Hepatocyte (in vitro differentiated cells): ENCODE measurements around the gene RAPGEF4. TPM values are rescaled to one million over a fixed set of nuclear protein-coding genes. Genes with fewer than 3 reads are reported as not detected.

Source experiments
- DNase-seq: peaks from one replicate; pipeline ENCODE4 v3.0.0-alpha.2; 2016; ENCODE audit warnings: low spot score
- H2AFZ ChIP-seq: fragments of 200-600 bp; sonication (generic); 2 replicates; pipeline ENCODE4 v1.6.0; 2016; ENCODE audit warnings: antibody characterized with exemption, mild to moderate bottlenecking
- H3K27ac ChIP-seq: fragments of 200-600 bp; sonication (generic); 2 replicates; pipeline ENCODE4 v1.5.1; 2016; ENCODE audit warnings: mild to moderate bottlenecking
- H3K27me3 ChIP-seq: fragments of 200-600 bp; sonication (generic); 2 replicates; pipeline ENCODE4 v1.6.1; 2016
- H3K36me3 ChIP-seq: fragments of 200-600 bp; sonication (generic); replicated peaks from 2 replicates; pipeline ENCODE4 v1.5.1; 2016; ENCODE audit warnings: low read depth; ENCODE audit not compliant: insufficient read depth
- H3K4me1 ChIP-seq: fragments of 200-600 bp; sonication (generic); 2 replicates; pipeline ENCODE4 v1.5.1; 2016; ENCODE audit warnings: mild to moderate bottlenecking, moderate library complexity; ENCODE audit not compliant: insufficient read depth
- H3K4me2 ChIP-seq: fragments of 200-600 bp; sonication (generic); 2 replicates; pipeline ENCODE4 v1.6.0; 2016
- H3K4me3 ChIP-seq: fragments of 200-600 bp; sonication (generic); 2 replicates; pipeline ENCODE4 v1.5.1; 2016; ENCODE audit warnings: mild to moderate bottlenecking
- H3K79me2 ChIP-seq: fragments of 200-600 bp; sonication (generic); 2 replicates; pipeline ENCODE4 v1.6.0; 2017; ENCODE audit warnings: mild to moderate bottlenecking
- H3K9me2 ChIP-seq: fragments of 200-600 bp; sonication (generic); replicated peaks from 2 replicates; pipeline ENCODE4 v1.6.0; 2017; ENCODE audit warnings: mild to moderate bottlenecking; ENCODE audit not compliant: insufficient read depth
- H3K9me3 ChIP-seq: fragments of 200-600 bp; sonication (generic); 2 replicates; pipeline ENCODE4 v1.5.1; 2016; ENCODE audit warnings: low read depth, mild to moderate bottlenecking
- H4K20me1 ChIP-seq: fragments of 200-600 bp; sonication (generic); 2 replicates; pipeline ENCODE4 v1.6.0; 2016; ENCODE audit warnings: mild to moderate bottlenecking; ENCODE audit not compliant: insufficient read depth, poor library complexity, severe bottlenecking
- CTCF ChIP-seq: fragments of 200-600 bp; sonication (generic); IDR thresholded peaks from 2 replicates; pipeline ENCODE4 v1.5.1; 2016; ENCODE audit warnings: antibody characterized with exemption, mild to moderate bottlenecking; ENCODE audit not compliant: poor library complexity
- EZH2 ChIP-seq: fragments of 200-600 bp; sonication (generic); IDR thresholded peaks from 2 replicates; pipeline ENCODE4 v1.6.1; 2016; ENCODE audit warnings: antibody characterized with exemption, mild to moderate bottlenecking, borderline replicate concordance
- EZH2phosphoT487 ChIP-seq: fragments of 200-600 bp; sonication (generic); IDR thresholded peaks from one replicate; pipeline ENCODE4 v1.6.1; 2018; ENCODE audit warnings: antibody characterized with exemption, mild to moderate bottlenecking, low read depth, moderate library complexity; ENCODE audit not compliant: unreplicated experiment, severe bottlenecking
- WGBS: methylation state at CpG from one replicate; pipeline ENCODE4 v1.1.6; 2016; ENCODE audit warnings: low lambda C conversion rate; ENCODE audit errors: missing lambda C conversion rate; 5-methylcytosine and 5-hydroxymethylcytosine counted together
- polyA plus RNA-seq: library from polyadenylated mRNA; unstranded; fragments of >200 nt; fragmentation: Nextera tagmentation; extraction: Ambion mirVana; gene quantifications from 2 replicates; pipeline ENCODE4 v1.2.1, GENCODE V29; 2016
- total RNA-seq: library from RNA; depleted of rRNA; stranded (reverse); fragments of >200 nt; gene quantifications from 2 replicates; pipeline ENCODE4 v1.2.3, GENCODE V29; 2014

Gene RAPGEF4
- total and polyA plus RNA-seq, 2 experiments from 2014 or later: 1.9 to 2.0 TPM

GRCh38 chr2:173030561-173031490, 295.2 kb downstream of the RAPGEF4 start:
- no peak overlapping the region for H3K4me3 ChIP-seq
- no peak for TF ChIP-seq EZH2
- TF ChIP-seq EZH2phosphoT487: no peak
- no peak for TF ChIP-seq CTCF
- no peak overlapping the region for H3K27ac ChIP-seq
- H2AFZ ChIP-seq: no peak overlapping the region
- H3K27me3 ChIP-seq: no peaks in the 10 kb centered on the region
- no peak overlapping the region for H3K4me2 ChIP-seq
- H3K4me1 ChIP-seq: peaks cover 14% of the 10 kb centered on the region
- H3K36me3 ChIP-seq: no peaks in the 10 kb centered on the region
- no peak for DNase-seq
- H3K9me3 ChIP-seq: no peaks in the 10 kb centered on the region
- no peaks in the 10 kb centered on the region for H4K20me1 ChIP-seq
- WGBS: 80% methylated on average over 9 of the region's 9 CpGs
- no peaks in the 10 kb centered on the region for H3K79me2 ChIP-seq
- no peaks in the 10 kb centered on the region for H3K9me2 ChIP-seq

DNA sequence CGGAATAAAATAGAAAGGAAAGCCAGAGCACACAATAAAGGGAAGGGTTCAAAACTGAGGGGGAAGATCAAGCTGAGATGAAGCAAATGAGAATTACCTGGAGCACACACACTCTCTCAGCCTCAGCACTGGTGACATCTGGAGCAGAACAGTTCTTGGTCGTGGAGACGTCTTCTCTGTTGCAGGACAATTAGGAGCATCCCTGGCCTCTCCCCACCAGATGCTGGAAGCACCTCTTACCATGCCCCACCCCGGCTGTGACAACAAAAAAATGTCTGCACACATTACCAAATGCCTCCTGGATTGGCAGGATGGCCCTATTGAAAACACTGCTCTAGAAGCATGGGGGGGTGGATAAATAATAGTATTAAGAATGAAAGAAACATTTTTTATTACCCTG, 296.4 kb downstream of the RAPGEF4 start:
- H4K20me1 ChIP-seq: no peaks in the 10 kb centered on the region
- DNase-seq: no peak
- peaks cover 15% of the 10 kb centered on the region for H3K4me1 ChIP-seq
- no peak overlapping the region for H3K4me3 ChIP-seq
- H3K9me2 ChIP-seq: no peaks in the 10 kb centered on the region
- WGBS: 90% methylated on average over 4 of the region's 4 CpGs
- no peak overlapping the region for H3K27ac ChIP-seq
- H3K9me3 ChIP-seq: no peaks in the 10 kb centered on the region
- TF ChIP-seq EZH2phosphoT487 (no peak), CTCF (no peak), EZH2 (no peak)
- no peak overlapping the region for H2AFZ ChIP-seq
- no peaks in the 10 kb centered on the region for H3K27me3 ChIP-seq
- H3K79me2 ChIP-seq: no peaks in the 10 kb centered on the region
- no peak overlapping the region for H3K4me2 ChIP-seq
- no peaks in the 10 kb centered on the region for H3K36me3 ChIP-seq

DNA sequence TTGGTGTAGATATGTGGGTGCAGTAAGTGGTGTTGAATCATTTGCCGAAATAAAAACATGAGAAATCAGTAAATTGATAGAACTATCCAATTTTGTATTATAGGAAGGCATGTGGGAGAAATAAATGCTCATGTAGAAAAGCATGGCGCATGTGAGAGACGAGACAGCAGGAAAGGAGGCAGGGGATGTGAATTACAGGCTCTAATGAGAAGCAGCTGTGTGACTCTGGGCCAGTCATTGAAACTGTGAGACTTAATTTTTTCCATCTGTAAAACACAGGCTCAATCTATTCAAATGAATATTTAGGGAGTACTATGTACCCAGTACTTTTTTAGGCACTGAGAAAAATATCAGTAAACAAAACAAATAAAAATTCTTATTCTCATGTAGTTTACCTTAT, 297.4 kb downstream of the RAPGEF4 start:
- no peak for TF ChIP-seq EZH2phosphoT487
- no peak for TF ChIP-seq EZH2
- no peak for TF ChIP-seq CTCF
- Histone ChIP-seq H3K36me3 (no peaks in the 10 kb centered on the region), H3K9me2 (no peaks in the 10 kb centered on the region), H3K4me2 (no peak overlapping the region), H3K4me3 (no peak overlapping the region), H3K4me1 (peaks cover 20% of the 10 kb centered on the region), H3K27ac (no peak overlapping the region), H3K27me3 (no peaks in the 10 kb centered on the region), H3K9me3 (no peaks in the 10 kb centered on the region), H3K79me2 (no peaks in the 10 kb centered on the region), H2AFZ (no peak overlapping the region), H4K20me1 (no peaks in the 10 kb centered on the region)
- no peak for DNase-seq
- WGBS: 87% methylated on average over 3 of the region's 3 CpGs
